ENCODE data around the gene PTPRG. TPM values are rescaled to one million over a fixed set of nuclear protein-coding genes. Genes with fewer than 3 reads are reported as not detected.

The PTPRG gene
- total RNA-seq, 1 experiment from 2014 or later = 0.73 TPM

DNA sequence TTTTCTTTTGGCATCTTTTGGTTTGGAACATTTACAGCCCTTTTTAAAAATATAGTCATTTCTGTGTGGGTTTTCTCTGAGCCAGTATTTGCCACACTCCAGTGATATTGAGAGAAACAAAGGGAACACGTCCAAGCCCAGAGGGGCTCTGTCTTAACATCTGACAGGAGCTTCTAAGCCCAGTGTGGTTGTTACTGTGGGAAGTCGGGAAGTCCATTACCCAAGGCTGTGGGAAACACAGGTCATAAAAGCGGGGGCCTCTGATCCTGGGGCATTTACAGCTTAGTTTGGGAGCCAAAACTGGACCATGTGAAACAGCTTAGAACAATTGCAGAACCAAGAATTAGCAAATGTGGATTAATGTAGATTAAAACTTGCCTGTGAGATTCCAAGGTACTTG is 123.0 kb downstream of the PTPRG start:
- POLR2A ChIA-PET (ENCODE audit: unreplicated experiment) = no interaction called here
- H3K27me3 ChIP-seq (ENCODE audit: low read length) = 0 out of 2 replicates have a peak, but pooled peaks cover 7% of the 10 kb centered on the region
- BruUV-seq (replicated peaks) = no TSS peak

GRCh38 chr3:61685755-61686154 is 124.4 kb downstream of the PTPRG start:
- ChIA-PET CTCF (no interaction called here), POLR2A (ENCODE audit: unreplicated experiment) (no interaction called here)
- H3K27ac ChIP-seq (ENCODE audit: low read length) = no peak overlapping the region
- H3K9ac ChIP-seq (ENCODE audit: low read length) = no peak overlapping the region
- H3F3A ChIP-seq (ENCODE audit: low read length, unreplicated experiment) = no peaks in the 10 kb centered on the region
- H4K20me1 ChIP-seq (ENCODE audit: low read length) = no peaks in the 10 kb centered on the region
- TF ChIP-seq, protein P1, sequence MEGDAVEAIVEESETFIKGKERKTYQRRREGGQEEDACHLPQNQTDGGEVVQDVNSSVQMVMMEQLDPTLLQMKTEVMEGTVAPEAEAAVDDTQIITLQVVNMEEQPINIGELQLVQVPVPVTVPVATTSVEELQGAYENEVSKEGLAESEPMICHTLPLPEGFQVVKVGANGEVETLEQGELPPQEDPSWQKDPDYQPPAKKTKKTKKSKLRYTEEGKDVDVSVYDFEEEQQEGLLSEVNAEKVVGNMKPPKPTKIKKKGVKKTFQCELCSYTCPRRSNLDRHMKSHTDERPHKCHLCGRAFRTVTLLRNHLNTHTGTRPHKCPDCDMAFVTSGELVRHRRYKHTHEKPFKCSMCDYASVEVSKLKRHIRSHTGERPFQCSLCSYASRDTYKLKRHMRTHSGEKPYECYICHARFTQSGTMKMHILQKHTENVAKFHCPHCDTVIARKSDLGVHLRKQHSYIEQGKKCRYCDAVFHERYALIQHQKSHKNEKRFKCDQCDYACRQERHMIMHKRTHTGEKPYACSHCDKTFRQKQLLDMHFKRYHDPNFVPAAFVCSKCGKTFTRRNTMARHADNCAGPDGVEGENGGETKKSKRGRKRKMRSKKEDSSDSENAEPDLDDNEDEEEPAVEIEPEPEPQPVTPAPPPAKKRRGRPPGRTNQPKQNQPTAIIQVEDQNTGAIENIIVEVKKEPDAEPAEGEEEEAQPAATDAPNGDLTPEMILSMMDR (conservative IDR thresholded peaks at IDR 0.05; ENCODE audit: low read depth, low read length) = no peak
- TF ChIP-seq EZH2 (IDR thresholded peaks at IDR 0.05; ENCODE audit: low read length, unreplicated experiment) (no peak), EZH2phosphoT487 (IDR thresholded peaks at IDR 0.05; ENCODE audit: borderline replicate concordance, low read length) (no peak)
- H3K4me1 ChIP-seq (ENCODE audit: insufficient read depth, low read length) = no peaks in the 10 kb centered on the region
- H3K4me2 ChIP-seq (ENCODE audit: low read length) = no peak overlapping the region
- 0 out of 2 replicates have a peak, but pooled peaks cover 5% of the 10 kb centered on the region for H3K9me3 ChIP-seq (ENCODE audit: low read length)
- no peaks in the 10 kb centered on the region for H3K9me2 ChIP-seq (replicated peaks; ENCODE audit: low read length)
- no peaks in the 10 kb centered on the region for H3K79me2 ChIP-seq (ENCODE audit: low read length)
- H2AFZ ChIP-seq (ENCODE audit: low read length) = no peak overlapping the region
- no TSS peak for BruUV-seq (replicated peaks)
- ATAC-seq (no peak), DNase-seq (no peak)
- intact Hi-C loops (cut with micrococcal nuclease) = no loop called here
- H3K4me3 ChIP-seq (ENCODE audit: low read length) = no peak overlapping the region
- no peaks in the 10 kb centered on the region for H3K36me3 ChIP-seq (ENCODE audit: low read depth, low read length)
- 0 out of 2 replicates have a peak, but pooled peaks cover 7% of the 10 kb centered on the region for H3K27me3 ChIP-seq (ENCODE audit: low read length)

More for the DNA sequence above, 123.0 kb downstream of the PTPRG start:
- TF ChIP-seq, protein P1 (conservative IDR thresholded peaks at IDR 0.05; ENCODE audit: low read depth, low read length) = no peak
- no peak overlapping the region for H2AFZ ChIP-seq (ENCODE audit: low read length)
- no peak overlapping the region for H3K9ac ChIP-seq (ENCODE audit: low read length)
- H3K9me2 ChIP-seq (replicated peaks; ENCODE audit: low read length) = no peaks in the 10 kb centered on the region
- no peaks in the 10 kb centered on the region for H3K36me3 ChIP-seq (ENCODE audit: low read depth, low read length)
- no peak overlapping the region for H3K4me2 ChIP-seq (ENCODE audit: low read length)
- H4K20me1 ChIP-seq (ENCODE audit: low read length) = no peaks in the 10 kb centered on the region
- CTCF ChIA-PET = no interaction called here
- no peak overlapping the region for H3K27ac ChIP-seq (ENCODE audit: low read length)
- no peak overlapping the region for H3K4me3 ChIP-seq (ENCODE audit: low read length)
- H3K9me3 ChIP-seq (ENCODE audit: low read length) = 0 out of 2 replicates have a peak, but pooled peaks cover 3% of the 10 kb centered on the region
- intact Hi-C loops (cut with micrococcal nuclease) = no loop called here
- no peaks in the 10 kb centered on the region for H3F3A ChIP-seq (ENCODE audit: low read length, unreplicated experiment)
- no peaks in the 10 kb centered on the region for H3K79me2 ChIP-seq (ENCODE audit: low read length)
- ATAC-seq (no peak), DNase-seq (no peak)
- no peaks in the 10 kb centered on the region for H3K4me1 ChIP-seq (ENCODE audit: insufficient read depth, low read length)

- intact Hi-C loops (cut with micrococcal nuclease) = no loop called here
- H4K20me1 ChIP-seq (ENCODE audit: low read length) = no peaks in the 10 kb centered on the region
Measured at GRCh38 chr3:61686228-61686648, 124.9 kb downstream of the PTPRG start.

More at GRCh38 chr3:61686228-61686648, 124.9 kb downstream of the PTPRG start:
- Histone ChIP-seq H3K4me1 (ENCODE audit: insufficient read depth, low read length) (no peaks in the 10 kb centered on the region), H3K9me2 (replicated peaks; ENCODE audit: low read length) (no peaks in the 10 kb centered on the region), H3K9me3 (ENCODE audit: low read length) (0 out of 2 replicates have a peak, but pooled peaks cover 7% of the 10 kb centered on the region), H3K4me2 (ENCODE audit: low read length) (no peak overlapping the region), H3K4me3 (ENCODE audit: low read length) (no peak overlapping the region), H3K9ac (ENCODE audit: low read length) (no peak overlapping the region), H3K27ac (ENCODE audit: low read length) (no peak overlapping the region), H2AFZ (ENCODE audit: low read length) (no peak overlapping the region), H3K36me3 (ENCODE audit: low read depth, low read length) (no peaks in the 10 kb centered on the region), H3K79me2 (ENCODE audit: low read length) (no peaks in the 10 kb centered on the region), H3F3A (ENCODE audit: low read length, unreplicated experiment) (no peaks in the 10 kb centered on the region), H3K27me3 (ENCODE audit: low read length) (0 out of 2 replicates have a peak, but pooled peaks cover 7% of the 10 kb centered on the region)
- no TSS peak for BruUV-seq (replicated peaks)
- CTCF ChIA-PET = no interaction called here
- POLR2A ChIA-PET (ENCODE audit: unreplicated experiment) = no interaction called here
- no peak for DNase-seq
- no peak for ATAC-seq
- TF ChIP-seq, protein P1 (conservative IDR thresholded peaks at IDR 0.05; ENCODE audit: low read depth, low read length) = no peak
- TF ChIP-seq EZH2phosphoT487 (IDR thresholded peaks at IDR 0.05; ENCODE audit: borderline replicate concordance, low read length) (no peak), EZH2 (IDR thresholded peaks at IDR 0.05; ENCODE audit: low read length, unreplicated experiment) (no peak)

Data from PC-3 (cell line).